Caco-2 (cell line): ENCODE measurements around the gene OSBP. TPM values are rescaled to one million over a fixed set of nuclear protein-coding genes. Genes with fewer than 3 reads are reported as not detected.

Experiments used
- BruUV-seq: library from RNA; stranded (reverse); fragments of 400-500 nt; replicated peaks from 2 replicates; lab custom pipeline; 2021; lab: Mats Ljungman, UMichigan
- CTCF ChIA-PET: fragments of 300-600 bp; sonication (Branson Sonifier 250); formaldehyde crosslinking; loops from one replicate; lab custom pipeline; 2022; ENCODE audit warnings: antibody characterized with exemption; lab: Charles Lee
- POLR2A ChIA-PET: fragments of 300-600 bp; sonication (Branson Sonifier 250); formaldehyde crosslinking; loops from one replicate; lab custom pipeline; 2022; ENCODE audit warnings: antibody characterized with exemption; lab: Charles Lee
- DNase-seq, 2 experiments: peaks; one replicate each; pipeline versions ENCODE4 v3.0.0 to v3.0.0-alpha.2; 2020 to 2022
- H3K27me3 ChIP-seq: replicated peaks from 2 replicates; pipeline ENCODE4 v1.6.0; 2011; ENCODE audit warnings: low read length; ENCODE audit not compliant: control insufficient read depth, insufficient read depth
- H3K36me3 ChIP-seq: 2 replicates; pipeline ENCODE4 v1.5.1; 2011; ENCODE audit warnings: low read length; ENCODE audit not compliant: control insufficient read depth, insufficient read depth
- H3K4me1 ChIP-seq: fragments of 250-450 bp; sonication (Bioruptor Pico); 2 replicates; pipeline ENCODE4 v1.5.1; 2020; ENCODE audit warnings: mild to moderate bottlenecking
- H3K4me3 ChIP-seq: 2 replicates; pipeline ENCODE4 v1.5.1; 2011; ENCODE audit warnings: low read depth, mild to moderate bottlenecking, control low read depth, low read length
- H3K9me3 ChIP-seq: fragments of 250-450 bp; sonication (Bioruptor Pico); 2 replicates; pipeline ENCODE4 v1.5.1; 2020; ENCODE audit warnings: mild to moderate bottlenecking, moderate library complexity
- H3K27ac Mint-ChIP-seq: one replicate; pipeline ENCODE4 v1.8.0; 2022; ENCODE audit warnings: mixed read lengths; ENCODE audit not compliant: unreplicated experiment
- H3K27me3 Mint-ChIP-seq: one replicate; pipeline ENCODE4 v1.8.0; 2022; ENCODE audit warnings: mixed read lengths; ENCODE audit not compliant: insufficient read depth, unreplicated experiment
- H3K36me3 Mint-ChIP-seq: one replicate; pipeline ENCODE4 v1.8.0; 2022; ENCODE audit warnings: mild to moderate bottlenecking, mixed read lengths; ENCODE audit not compliant: insufficient read depth, unreplicated experiment
- H3K4me1 Mint-ChIP-seq: one replicate; pipeline ENCODE4 v1.8.0; 2022; ENCODE audit warnings: low read depth, mixed read lengths; ENCODE audit not compliant: unreplicated experiment
- H3K4me3 Mint-ChIP-seq: one replicate; pipeline ENCODE4 v1.8.0; 2022; ENCODE audit warnings: mild to moderate bottlenecking, moderate library complexity, mixed read lengths; ENCODE audit not compliant: unreplicated experiment
- H3K9me3 Mint-ChIP-seq: one replicate; pipeline ENCODE4 v1.8.0; 2022; ENCODE audit warnings: mixed read lengths; ENCODE audit not compliant: unreplicated experiment
- CTCF ChIP-seq, 2 experiments: fragments of 200-600 bp in 1 of 2; IDR thresholded peaks; 1 replicate in 1 of 2; 2 replicates in 1 of 2; pipeline versions ENCODE4 v1.5.1 to v1.8.0; 2011 to 2022; ENCODE audit warnings: antibody characterized with exemption in 1 of 2, control low read depth in 1 of 2, inconsistent platforms in 1 of 2, low read depth in 1 of 2, low read length in 1 of 2, mild to moderate bottlenecking in 1 of 2, moderate library complexity in 1 of 2; ENCODE audit not compliant: insufficient read depth in 1 of 2, severe bottlenecking in 1 of 2, unreplicated experiment in 1 of 2
- intact Hi-C: fragments of 100-400 bp; cut with micrococcal nuclease; formaldehyde crosslinking; loops from one replicate; pipeline ENCODE4 v1.10.0; 2022; ENCODE audit not compliant: unreplicated experiment
- total RNA-seq: library from RNA; stranded (reverse); gene quantifications from 2 replicates; pipeline ENCODE4 v1.2.3, GENCODE V29; 2022

The OSBP gene
- total RNA-seq, 1 experiment from 2014 or later, result 67.5 TPM

DNA sequence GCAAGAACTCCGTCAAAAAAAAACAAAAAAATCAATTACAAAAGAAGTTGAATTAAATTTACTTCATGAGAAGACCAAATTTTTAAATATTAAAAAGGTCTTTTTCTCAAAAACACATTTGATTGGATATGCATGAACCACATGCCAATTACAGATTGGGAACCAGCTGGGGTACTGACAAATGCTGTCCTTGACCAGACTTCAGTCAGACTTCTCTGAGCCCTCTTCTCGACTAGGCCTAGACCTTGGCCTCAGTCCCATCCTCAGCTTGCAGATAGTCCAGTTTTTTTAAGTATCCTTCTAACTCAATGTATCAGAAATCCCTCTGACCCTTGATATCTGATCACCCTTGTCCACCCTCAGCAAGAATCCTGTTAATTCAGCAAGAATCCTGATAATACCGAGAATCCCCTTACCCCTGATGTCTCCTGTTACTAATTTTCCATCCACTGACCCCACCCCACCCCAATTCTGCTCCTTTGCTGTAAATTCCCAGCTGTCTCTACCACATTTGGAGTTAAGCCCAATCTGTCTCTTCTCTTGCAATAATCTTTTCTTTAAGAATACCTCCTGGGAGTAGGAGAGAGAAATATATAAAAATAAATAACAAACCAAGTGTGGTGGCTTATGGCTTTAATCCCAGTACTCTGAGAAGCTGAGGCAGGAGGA, 73.3 kb downstream of the OSBP start:
- Histone ChIP-seq H3K4me3 (no peak overlapping the region), H3K27me3 (no peaks in the 10 kb centered on the region), H3K4me1 (peaks cover 9% of the 10 kb centered on the region), H3K36me3 (no peaks in the 10 kb centered on the region), H3K9me3 (no peaks in the 10 kb centered on the region)
- peaks cover 6% of the 10 kb centered on the region for H3K4me1 Mint-ChIP-seq
- no peak overlapping the region for H3K27ac Mint-ChIP-seq
- H3K36me3 Mint-ChIP-seq, result no peaks in the 10 kb centered on the region
- no peak for DNase-seq
- no TSS peak for BruUV-seq
- ChIA-PET CTCF (no interaction called here), POLR2A (no interaction called here)
- H3K4me3 Mint-ChIP-seq, result no peak overlapping the region
- TF ChIP-seq CTCF (IDR thresholded peaks at IDR 0.05; ENCODE audit: insufficient read depth in 1 of 2, low read depth in 1 of 2, low read length in 1 of 2, severe bottlenecking in 1 of 2, unreplicated experiment in 1 of 2), result no peak
- no peaks in the 10 kb centered on the region for H3K27me3 Mint-ChIP-seq
- H3K9me3 Mint-ChIP-seq, result no peaks in the 10 kb centered on the region
- intact Hi-C loops, result no loop called here

- Histone ChIP-seq H3K9me3 (no peaks in the 10 kb centered on the region), H3K36me3 (no peaks in the 10 kb centered on the region), H3K4me3 (no peak overlapping the region), H3K4me1 (0 out of 2 replicates have a peak, but pooled peaks cover 4% of the 10 kb centered on the region), H3K27me3 (no peaks in the 10 kb centered on the region)
- H3K27ac Mint-ChIP-seq, result no peak overlapping the region
- H3K4me1 Mint-ChIP-seq, result no peaks in the 10 kb centered on the region
- DNase-seq, result no peak
- TF ChIP-seq CTCF (IDR thresholded peaks at IDR 0.05; ENCODE audit: insufficient read depth in 1 of 2, low read depth in 1 of 2, low read length in 1 of 2, severe bottlenecking in 1 of 2, unreplicated experiment in 1 of 2), result no peak
- intact Hi-C loops, result no loop called here
- POLR2A ChIA-PET, result no interaction called here
- peaks cover 10% of the 10 kb centered on the region for H3K9me3 Mint-ChIP-seq
- no peak overlapping the region for H3K4me3 Mint-ChIP-seq
- no peaks in the 10 kb centered on the region for H3K36me3 Mint-ChIP-seq
- CTCF ChIA-PET, result no interaction called here
- BruUV-seq, result no TSS peak
- H3K27me3 Mint-ChIP-seq, result no peaks in the 10 kb centered on the region
Observed at GRCh38 chr11:59534676-59535075, 80.9 kb downstream of the OSBP start.

DNA sequence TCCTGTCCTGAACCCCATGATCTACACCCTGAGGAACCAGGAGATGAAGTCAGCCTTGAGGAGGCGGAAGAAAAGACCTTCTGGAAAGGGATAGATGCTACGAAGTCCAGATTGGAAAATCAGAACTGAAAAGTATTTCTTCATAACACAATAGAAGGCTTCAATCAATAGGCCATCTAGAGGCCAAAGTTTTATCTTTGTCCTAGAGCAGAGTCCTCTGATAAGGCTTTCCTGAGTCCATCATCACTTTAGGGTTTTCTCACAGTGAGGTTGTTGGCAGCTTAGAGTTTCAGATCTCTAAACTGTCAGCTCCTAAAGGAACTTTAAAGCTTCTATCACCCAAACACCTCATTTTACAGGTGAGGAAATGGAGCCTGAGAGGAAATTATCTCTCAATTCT, 83.0 kb downstream of the OSBP start:
- no peak for DNase-seq
- intact Hi-C loops, result no loop called here
- ChIA-PET POLR2A (no interaction called here), CTCF (no interaction called here)
- Mint-ChIP-seq H3K27me3 (no peaks in the 10 kb centered on the region), H3K4me3 (no peak overlapping the region), H3K4me1 (peaks cover 5% of the 10 kb centered on the region), H3K9me3 (peaks cover 10% of the 10 kb centered on the region), H3K36me3 (no peaks in the 10 kb centered on the region), H3K27ac (no peak overlapping the region)
- Histone ChIP-seq H3K4me3 (no peak overlapping the region), H3K27me3 (no peaks in the 10 kb centered on the region), H3K4me1 (no peaks in the 10 kb centered on the region), H3K9me3 (no peaks in the 10 kb centered on the region), H3K36me3 (no peaks in the 10 kb centered on the region)
- TF ChIP-seq CTCF (IDR thresholded peaks at IDR 0.05; ENCODE audit: insufficient read depth in 1 of 2, low read depth in 1 of 2, low read length in 1 of 2, severe bottlenecking in 1 of 2, unreplicated experiment in 1 of 2), result no peak
- BruUV-seq, result no TSS peak
